Occipital lobe (tissue), 2 donors: ENCODE results near the gene SLC2A9. TPM values are rescaled to one million over a fixed set of nuclear protein-coding genes. Genes with fewer than 3 reads are reported as not detected.

ENCODE experiments used
- DNase-seq: peaks from one replicate; lab custom pipeline; 2025; lab: John Stamatoyannopoulos, UW
- total RNA-seq: library from RNA; depleted of rRNA; stranded (reverse); fragments of >200 nt; gene quantifications from one replicate; pipeline ENCODE4 v1.2.3, GENCODE V29; 2014

The SLC2A9 gene
- total RNA-seq, 1 donor from 2014 or later = 3.1 TPM

DNA sequence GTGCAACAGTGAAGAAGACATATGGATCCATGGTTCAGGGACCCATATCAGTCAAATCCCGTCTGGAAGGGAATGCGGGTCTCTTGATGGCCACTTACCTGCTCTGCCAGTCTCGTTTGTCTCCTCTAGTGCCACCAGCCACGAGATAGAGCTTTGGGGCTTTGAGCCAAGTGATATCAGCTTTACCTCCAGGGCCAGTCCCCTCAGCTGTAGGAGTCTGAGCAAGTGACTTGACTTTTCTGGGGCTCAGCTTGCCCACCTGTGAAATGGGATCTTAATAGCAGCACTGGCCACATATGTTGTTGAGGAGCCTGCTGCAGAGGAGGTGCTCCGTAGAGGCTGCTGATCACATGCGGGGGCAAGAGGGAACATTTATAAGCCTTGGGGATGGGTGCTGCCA is 1.2 kb downstream of the SLC2A9 start:
- DNase-seq = no peak

DNA sequence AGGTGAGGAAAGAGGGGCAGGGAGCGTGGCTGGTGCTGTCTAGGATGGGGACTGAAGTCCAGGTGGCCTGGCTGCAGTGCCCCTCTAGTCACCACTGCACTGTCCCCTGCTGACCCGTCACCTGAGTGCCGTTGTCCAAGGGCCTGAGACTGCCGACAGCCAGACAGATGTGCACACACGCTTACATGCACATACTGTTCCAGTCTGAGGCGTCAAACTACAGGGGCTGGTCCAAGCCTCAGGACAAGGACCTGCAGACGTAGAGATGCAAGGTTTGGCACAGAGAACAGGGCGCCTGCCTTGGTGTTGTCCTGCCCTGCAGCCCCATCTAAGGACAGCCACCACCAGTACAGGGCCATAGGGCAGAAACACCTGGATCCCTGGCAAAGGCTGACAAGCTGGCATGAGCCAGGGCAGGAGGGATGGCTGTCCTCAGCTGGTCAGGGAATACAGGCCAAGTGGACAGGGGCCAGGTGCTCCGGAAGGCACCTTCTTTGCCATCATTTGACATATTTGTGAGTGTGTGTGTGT is 1.7 kb downstream of the SLC2A9 start:
- no peak for DNase-seq

DNA sequence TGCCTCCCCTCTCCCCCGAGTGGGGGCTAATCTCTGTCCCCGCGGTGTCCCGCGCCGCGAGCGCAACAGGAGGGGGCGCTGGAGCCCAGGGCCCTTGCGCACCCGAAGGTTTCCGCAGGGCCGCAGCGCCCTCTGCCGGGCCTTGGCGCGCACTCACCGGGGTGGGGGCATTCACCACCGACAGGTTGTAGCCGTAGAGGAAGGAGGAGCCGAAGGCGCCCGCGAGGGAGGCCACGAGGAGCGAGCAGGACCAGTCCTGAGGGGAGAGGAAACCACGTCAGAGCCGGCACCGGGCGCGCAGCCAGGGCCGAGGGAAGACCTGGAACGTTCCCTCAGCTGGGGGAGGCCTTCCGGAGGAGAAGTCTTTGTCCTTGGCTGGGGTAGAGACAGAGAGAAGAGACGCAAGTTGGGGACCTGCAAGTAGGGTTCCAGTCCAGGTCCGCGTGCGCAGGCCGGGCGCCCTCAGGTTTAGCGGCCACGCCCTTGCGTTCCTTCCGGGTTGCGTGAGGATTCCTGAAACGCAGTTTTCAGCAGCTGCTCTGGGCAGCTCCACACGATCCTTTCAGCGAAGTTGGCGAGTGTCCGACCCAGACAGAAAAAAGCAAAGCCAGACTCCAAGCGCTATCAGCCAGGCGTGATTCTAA is 2.4 kb downstream of the SLC2A9 start:
- peak; percentile 87 for DNase-seq

DNA sequence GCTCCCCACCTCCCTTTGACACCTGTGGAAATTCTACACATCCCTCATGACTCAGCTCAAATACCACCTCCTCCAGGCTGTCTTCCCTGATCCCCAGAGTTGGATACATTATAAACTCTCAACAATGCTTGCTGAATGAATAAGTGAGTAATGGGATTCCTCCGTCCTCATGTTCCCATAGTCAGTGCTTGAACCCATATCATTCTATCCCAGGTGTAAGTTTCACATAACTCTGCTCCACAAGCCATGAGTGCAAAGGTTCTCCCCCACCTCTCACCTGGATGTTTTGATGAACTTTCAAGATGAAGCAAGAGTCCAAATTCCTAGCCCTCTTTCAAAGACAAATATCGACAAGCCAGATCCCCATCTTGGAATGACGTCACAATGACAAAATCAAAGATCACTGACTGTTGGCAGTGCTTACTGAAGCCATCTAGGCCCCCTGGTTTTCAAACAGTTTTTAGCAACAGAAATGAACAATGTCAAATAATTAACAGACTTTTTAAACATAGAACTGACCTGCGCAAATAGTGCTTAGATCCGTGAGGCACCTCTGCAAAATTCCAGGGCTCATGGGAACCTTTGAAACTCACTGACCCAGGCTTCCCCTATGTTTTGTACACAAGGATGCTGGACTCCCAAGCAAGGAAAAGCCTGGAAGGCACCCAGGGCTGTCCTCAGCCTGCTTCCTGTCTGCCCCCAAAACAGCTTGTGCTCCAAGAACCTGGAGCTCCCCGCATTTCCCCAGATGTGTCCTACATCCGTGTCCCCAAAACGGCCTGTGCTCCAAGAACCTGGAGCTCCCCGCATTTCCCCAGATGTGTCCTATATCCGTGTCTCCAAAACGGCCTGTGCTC is 4.0 kb downstream of the SLC2A9 start:
- no peak for DNase-seq

DNA sequence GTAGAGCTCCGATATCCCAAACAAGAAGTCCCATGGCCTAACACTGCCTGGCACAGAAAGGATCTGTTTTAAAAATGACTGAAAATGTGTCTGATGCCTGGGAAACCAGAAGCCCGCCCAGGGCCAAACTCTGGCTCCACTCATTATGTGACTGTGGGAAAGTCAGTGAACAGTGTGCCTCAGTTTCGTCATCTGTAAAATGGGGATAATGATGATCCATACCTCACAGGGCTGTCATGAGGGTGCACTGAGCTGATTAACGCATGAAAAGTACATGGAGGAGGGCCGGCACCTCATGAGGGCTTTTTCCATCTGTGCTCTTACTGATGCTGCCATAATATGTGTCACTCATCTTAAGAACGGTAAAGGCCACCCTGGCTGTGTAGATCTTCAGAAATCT is 5.1 kb downstream of the SLC2A9 start:
- DNase-seq = no peak

DNA sequence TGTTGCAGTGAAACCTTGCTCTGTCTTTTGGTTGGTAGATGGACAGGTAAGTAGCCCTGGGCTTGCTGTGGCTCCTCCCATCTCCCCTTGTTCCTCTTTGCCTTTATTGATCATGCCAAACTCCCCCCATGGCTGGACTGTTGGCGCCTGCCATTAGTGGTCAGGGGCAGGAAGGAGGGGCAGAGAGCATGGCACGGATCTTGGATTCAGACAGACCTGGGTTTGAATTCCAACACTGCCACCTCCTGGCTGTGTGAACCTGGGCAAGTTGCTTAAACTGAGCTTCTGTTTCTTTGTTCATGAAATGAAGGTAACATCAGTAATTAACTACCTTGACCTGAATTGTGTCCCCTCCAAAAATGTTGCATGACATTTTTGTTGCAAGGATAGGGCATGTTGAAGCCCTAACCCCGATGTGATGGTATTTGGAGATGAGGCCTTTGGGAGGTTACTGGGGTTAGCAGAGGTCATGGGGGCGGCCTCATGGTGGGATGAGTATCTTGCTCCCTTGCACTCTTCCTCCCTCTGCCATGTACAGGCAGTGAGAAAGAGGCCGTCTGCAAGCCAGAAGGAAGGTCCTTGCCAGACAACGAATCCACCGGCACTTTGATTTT is 6.0 kb downstream of the SLC2A9 start:
- DNase-seq = peak; percentile 23

DNA sequence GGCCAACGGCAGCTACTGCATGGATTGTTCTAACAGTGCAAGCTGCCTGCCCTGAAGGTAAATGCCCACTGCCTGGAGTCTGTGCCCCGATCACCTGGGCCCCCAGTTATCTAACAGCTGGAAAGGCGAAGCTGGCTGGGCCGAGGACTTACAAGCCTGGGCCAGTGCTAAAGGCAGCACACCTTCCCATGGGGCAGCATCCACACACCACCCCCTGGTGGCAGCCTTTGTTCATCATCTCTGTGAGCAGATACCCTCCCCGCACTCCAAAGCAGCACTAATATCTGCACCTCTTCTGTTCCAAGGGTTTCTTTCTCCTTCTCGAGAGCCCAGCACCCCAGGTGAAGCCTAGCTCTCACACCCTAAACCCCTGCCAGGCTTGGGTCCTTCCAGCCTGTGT is 7.6 kb downstream of the SLC2A9 start:
- no peak for DNase-seq

DNA sequence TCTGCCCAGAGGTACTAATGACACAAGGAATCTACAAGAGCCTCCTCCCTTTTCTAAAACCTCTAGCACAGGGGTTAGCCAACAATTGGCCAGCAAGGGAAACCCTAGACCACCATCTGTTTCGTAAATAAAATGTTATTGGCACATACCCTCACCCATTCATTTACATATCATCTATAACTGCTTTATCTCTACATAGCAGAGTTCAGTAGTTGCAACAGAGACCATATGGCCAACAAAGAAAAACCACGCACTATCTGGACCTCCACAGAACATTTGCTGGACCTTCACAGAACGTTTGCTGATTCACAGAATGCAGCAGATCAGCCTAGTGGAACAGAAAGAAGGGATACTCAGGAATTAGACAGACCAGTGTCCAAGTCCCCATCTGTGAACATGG is 9.4 kb downstream of the SLC2A9 start:
- no peak for DNase-seq

DNA sequence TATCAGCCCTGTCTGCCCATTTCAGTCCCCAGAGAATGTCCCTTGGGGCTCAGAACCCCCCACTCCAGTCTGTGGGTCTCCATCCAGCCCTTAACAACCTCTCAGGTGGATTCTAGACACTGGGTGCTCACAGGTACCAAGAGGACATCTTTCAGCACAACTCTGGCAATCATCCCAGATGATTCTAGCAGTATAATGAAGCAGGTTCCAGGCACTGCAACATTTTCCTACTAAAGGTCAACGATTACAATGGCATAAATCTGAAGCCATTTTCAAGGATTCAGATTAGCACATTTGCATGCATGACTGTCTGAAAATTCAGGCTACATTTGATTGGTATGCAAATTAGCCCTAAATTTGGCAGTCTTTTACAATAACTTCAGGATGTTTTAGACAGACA is 10.0 kb downstream of the SLC2A9 start:
- no peak for DNase-seq

DNA sequence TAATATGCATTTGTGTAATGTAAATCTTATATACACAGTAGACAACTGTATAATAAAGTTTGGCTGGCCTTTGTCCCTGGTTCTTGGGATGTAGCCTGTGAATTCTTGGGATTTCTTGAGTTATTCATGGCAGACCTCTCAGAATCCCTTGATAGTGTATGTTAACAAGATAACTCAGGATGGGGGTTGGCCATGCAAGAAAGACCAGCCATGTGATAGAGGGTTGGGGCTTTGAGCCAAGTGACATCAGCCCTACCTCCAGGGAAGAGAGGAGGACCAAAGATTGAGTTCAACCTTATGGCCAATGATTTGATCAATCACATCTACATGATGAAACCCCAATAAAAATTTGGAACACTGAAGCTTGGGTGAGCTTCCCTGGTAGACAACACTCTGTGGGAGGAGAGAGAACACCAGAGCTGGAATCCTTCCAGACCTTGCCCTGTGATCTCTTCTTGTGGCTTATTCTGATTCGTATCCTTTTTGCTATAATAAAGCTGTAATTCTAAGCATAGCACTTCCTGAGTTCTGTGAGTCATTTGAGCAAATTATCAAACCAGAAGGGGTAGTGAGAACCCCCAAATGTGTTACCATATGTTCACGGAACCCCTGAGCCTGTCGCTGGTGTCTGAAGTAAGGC is 11.3 kb downstream of the SLC2A9 start:
- DNase-seq = no peak

DNA sequence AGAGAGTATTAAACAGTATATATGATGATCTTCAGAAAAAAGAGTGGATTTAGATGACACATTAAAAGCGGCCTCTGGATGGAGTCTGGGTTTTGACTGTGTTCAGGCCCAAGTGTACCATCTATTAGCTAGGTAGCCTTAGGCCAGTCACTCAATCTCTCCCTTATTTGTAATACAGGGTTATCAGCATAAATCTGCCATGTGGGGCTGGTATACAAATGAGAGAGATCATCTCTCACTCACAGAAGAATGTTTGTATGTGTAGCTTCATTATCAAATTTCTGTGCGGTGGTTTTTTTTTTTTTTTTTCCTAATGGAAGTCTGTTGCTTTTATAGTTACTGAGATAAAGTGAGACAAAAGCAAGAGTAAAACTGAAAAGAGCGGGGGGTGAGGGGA is 12.7 kb downstream of the SLC2A9 start:
- DNase-seq = no peak

DNA sequence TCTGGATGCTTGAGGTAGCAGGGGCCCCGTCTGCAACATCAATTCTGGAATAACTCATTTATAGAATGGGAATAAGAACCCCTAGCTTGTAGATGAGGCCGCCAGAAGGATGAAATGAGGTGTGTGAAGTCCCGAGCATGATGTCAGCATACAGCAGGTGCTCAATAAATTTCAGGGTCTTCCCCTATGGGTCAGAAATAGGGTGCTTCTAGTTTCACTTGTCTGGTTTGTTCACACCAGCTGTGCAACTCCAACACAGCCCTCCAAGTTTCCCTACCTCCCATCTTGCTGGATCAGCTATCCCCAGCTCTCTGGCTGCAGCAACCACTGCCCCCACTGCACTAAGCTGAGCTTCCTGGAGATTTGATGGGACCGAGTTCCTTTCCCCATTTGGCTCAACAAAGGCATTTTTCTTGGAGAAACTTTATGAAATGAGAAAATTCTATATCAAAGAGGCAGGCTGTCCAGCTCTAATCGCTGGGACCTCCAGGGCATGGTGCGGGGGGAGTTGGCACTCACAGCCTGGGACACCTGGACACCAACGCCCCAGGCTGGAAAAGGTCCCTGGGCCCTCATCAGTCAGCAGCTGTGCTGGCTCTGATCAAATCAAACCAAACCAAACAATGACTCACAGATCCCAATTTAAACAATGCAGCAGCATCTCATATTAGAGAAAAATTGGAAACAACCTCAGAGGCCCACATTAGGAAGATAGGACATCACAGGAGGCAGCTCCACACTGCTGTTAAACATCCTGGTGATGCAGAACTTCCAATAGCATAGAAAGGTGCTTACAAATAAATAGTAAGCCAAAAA is 13.3 kb downstream of the SLC2A9 start:
- DNase-seq = no peak

DNA sequence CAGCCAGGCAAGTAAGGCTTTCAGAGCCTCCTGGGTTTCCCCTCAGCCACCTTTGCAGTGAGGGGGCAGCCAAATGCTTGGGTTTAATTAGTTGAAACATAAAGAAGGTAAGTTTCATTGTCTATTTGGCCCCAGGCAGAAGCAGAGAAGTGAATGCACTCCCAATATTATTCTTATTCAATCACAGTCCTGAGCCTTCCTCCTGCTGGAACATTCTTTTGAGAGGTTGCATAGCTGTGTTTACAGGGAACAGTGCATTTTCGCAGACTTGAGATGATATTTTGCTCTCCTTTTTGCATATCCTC is 13.9 kb downstream of the SLC2A9 start:
- DNase-seq = no peak

DNA sequence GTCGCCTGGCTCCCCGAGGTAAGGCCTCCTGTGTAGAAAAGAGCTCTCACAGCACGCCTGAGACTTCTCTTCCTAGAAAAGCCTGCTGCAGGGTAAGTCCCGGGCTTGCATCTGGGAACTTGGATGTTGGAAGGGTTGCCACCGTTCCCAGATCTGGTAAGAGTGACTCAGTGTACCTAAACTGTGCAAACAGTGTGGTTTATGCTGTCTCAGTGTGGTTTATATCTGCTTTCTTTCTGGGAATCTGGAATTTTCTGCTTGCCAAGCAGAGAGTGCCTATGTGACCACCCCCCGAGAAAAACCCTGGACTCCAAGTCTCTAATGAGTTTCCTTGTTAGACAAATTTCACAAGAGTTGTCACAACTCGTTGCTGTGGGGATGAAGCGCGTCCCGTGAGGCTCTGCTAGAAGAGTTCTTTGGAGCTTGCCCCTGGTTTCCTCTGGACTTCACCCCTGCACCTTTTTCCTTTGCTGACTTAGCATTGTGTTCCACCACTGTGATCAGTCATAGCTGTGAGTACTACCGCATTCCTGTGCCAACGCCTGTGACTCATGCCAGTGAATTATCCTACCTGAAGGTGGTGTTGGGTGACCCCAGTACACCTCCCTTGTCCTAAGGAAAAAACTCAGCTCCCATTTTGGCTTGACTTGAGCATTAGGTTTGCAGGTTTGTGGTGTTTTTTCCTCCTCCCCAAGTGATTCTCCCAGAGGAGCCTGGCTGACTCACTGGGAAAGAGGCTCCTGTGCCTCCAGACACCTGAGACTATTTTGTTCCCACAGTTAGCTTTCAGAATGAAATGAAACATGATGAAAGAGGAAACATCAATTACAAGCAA is 14.5 kb downstream of the SLC2A9 start:
- DNase-seq = no peak

DNA sequence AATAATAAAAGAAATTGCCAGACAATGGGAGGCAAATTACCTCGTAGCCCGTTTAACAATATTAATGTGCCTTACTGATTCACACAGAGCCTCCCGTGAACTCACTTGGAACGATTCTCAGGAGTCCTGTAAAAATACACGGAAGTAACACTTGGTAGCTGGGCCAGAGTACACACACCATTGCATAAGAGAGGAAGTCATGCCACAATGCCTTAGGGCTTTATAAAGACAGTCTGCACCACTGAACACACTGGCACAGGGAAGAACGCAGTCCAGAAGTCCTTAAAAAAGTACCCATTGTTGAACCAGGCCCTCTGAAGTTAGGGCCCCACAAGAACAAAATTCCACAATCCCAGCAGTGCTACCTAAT is 15.1 kb downstream of the SLC2A9 start:
- no peak for DNase-seq

DNA sequence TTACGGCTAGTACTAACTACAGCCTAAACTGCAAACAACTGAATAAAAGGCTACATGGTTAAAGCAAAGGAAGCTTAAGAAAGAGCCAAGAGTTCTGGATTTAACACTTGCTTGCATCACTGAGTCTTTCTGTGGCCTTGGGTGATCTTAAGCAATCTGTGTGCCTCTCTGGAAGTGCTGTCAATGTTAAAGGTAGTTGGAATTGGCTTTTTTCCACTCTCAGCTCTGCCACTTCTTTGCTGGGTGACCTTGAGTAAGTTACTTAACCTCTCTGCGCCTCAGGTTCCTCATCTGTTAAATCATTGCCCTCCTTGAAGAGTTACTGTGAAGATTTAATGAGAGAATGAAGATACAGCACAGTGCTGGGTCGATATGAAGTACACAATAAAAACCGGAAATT is 15.7 kb downstream of the SLC2A9 start:
- no peak for DNase-seq

DNA sequence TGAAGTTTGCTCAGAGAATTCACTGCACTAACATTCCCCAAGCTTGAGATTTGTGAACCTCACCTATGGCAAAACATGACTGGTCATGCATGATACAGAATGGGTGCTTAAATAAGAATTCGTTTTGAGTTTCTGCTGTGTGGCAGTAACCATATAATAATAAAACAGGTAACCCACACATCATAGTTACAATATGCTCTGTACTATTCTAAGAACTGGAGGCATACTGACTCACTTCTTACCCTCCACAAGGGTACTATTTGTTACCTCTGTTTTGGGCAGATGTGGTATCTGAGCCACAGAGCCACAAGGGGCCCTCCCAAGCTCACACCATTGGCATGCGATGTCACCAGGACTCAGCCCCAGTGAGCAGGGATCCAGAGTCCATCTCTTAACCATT is 17.6 kb downstream of the SLC2A9 start:
- DNase-seq = no peak

DNA sequence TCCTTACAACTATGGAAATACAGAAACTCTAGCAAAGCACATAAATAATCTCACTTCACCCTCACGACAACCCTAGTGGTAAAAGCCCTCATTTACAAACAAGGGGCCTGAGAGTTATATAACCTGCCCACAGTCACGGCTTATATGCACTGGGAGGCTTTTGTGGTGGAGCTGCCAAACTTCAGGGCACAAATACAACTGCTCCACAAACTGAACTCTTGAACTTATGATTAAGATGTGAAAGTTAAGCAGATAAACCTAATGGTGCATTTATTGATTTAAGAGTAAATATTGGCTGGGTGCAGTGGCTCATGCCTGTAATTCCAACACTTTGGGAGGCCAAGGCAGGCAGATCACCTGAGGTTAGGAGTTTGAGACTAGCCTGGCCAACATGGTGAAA is 19.0 kb downstream of the SLC2A9 start:
- no peak for DNase-seq

DNA sequence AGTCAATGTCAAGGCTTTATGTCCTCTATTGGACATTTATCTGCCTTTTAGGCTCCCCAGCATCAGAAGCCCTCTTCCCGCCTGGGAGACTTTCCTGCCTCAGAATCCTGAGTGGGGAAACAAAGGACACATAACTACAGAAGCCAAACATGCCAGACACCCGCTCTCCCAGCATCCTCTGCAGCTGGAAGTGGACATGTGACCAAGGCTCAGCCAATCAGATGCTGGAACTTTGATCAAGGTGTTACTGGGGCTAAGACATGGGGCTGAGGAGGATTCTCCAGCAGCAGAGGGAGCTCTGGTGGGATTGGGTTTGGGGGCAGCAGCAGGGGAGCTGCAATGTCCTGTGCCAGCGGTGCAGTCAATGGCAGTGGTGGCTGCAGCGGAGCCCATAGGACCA is 19.5 kb downstream of the SLC2A9 start:
- no peak for DNase-seq

DNA sequence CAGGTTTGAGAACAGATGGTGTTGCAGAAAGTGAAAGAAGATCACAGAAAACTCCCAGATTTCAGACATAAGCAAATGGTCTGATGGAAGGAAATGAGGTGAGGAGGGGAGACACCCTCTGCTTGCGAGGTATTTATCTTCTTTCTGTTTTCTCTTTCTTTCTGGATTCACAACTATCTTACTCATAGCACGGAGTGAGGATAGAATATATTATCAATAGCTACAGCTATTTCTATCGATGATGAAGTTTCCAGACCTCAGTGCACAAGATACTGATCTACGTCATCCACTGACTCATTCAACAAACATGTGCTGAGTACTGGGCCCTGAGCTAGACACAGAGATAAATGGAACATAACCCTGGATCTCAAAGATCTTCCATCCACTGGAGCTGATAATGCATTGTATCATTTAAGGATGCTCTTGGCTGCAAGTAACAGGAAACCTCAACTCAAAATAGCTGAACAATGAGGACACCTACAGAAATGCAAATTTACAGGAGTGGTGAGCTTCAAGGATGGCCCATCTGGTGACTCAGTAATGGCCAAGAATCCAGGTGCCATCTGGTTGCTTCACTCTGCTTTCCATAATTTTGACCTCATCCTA is 21.2 kb downstream of the SLC2A9 start:
- DNase-seq = no peak
